SU-DHL-6 (cell line): ENCODE data around the gene ASCL2.

Source experiments
- H2AFZ ChIP-seq: fragments of 200-600 bp; sonication (generic); 2 replicates; pipeline ENCODE4 v1.6.1; 2014; ENCODE audit warnings: low read depth, mild to moderate bottlenecking, moderate library complexity, mixed read lengths, antibody characterized with exemption, low read length; ENCODE audit not compliant: severe bottlenecking
- H3F3A ChIP-seq: fragments of 200-600 bp; shearing (Covaris generic); 2 replicates; pipeline ENCODE4 v1.6.0; 2016; ENCODE audit warnings: antibody characterized with exemption, mild to moderate bottlenecking; ENCODE audit not compliant: insufficient read depth
- H3K27ac ChIP-seq: fragments of 200-600 bp; sonication (generic); 2 replicates; pipeline ENCODE4 v1.5.1; 2016; ENCODE audit warnings: low read depth, mild to moderate bottlenecking, low read length, moderate library complexity, mixed read lengths
- H3K27me3 ChIP-seq: fragments of 200-600 bp; sonication (generic), shearing (Covaris generic); 2 replicates; pipeline ENCODE4 v1.6.0; 2014; ENCODE audit warnings: mild to moderate bottlenecking, low read length
- H3K36me3 ChIP-seq: fragments of 200-600 bp; sonication (generic); 2 replicates; pipeline ENCODE4 v1.6.1; 2014; ENCODE audit warnings: mild to moderate bottlenecking, low read length, mixed read lengths
- H3K4me2 ChIP-seq: fragments of 300-600, 200-600 bp; shearing (Covaris generic), sonication (generic); 2 replicates; pipeline ENCODE4 v1.6.0; 2014; ENCODE audit warnings: low read length, low read depth, mild to moderate bottlenecking; ENCODE audit not compliant: poor library complexity, severe bottlenecking
- H3K4me3 ChIP-seq: fragments of 200-600 bp; sonication (generic); 2 replicates; pipeline ENCODE4 v1.5.1; 2014; ENCODE audit warnings: antibody characterized with exemption, low read length, mild to moderate bottlenecking, mixed read lengths; ENCODE audit not compliant: insufficient read depth, poor library complexity, severe bottlenecking
- H3K79me2 ChIP-seq: fragments of 200-600 bp; sonication (generic); 2 replicates; pipeline ENCODE4 v1.6.1; 2014; ENCODE audit warnings: mild to moderate bottlenecking, low read length, moderate library complexity; ENCODE audit not compliant: insufficient read depth
- H3K9ac ChIP-seq: fragments of 200-600 bp; sonication (generic); 2 replicates; pipeline ENCODE4 v1.7.0; 2014; ENCODE audit warnings: mild to moderate bottlenecking, low read length
- H3K9me2 ChIP-seq: fragments of 200-600 bp; sonication (generic); replicated peaks from 2 replicates; pipeline ENCODE4 v1.6.1; 2014; ENCODE audit warnings: low read length; ENCODE audit not compliant: insufficient read depth
- H3K9me3 ChIP-seq: fragments of 200-600 bp; sonication (generic); 2 replicates; pipeline ENCODE4 v1.6.1; 2014; ENCODE audit warnings: low read length, mixed read lengths; ENCODE audit not compliant: insufficient read depth
- H4K20me1 ChIP-seq: fragments of 200-600 bp; sonication (generic); 2 replicates; pipeline ENCODE4 v1.6.1; 2014; ENCODE audit warnings: low read depth, mild to moderate bottlenecking, antibody characterized with exemption, low read length, moderate library complexity, mixed read lengths
- EZH2phosphoT487 ChIP-seq: fragments of 200-600 bp; sonication (generic), shearing (Covaris generic); conservative IDR thresholded peaks from 2 replicates; pipeline ENCODE4 v1.6.1; 2018; ENCODE audit warnings: mild to moderate bottlenecking, antibody characterized with exemption, low read length, moderate library complexity, mixed read lengths
- TF ChIP-seq, protein P1 (sequence below): fragments of 200-600 bp; sonication (generic); IDR thresholded peaks from one replicate; pipeline ENCODE4 v1.5.1; 2017; ENCODE audit warnings: antibody characterized with exemption, mild to moderate bottlenecking, low read length, moderate library complexity; ENCODE audit not compliant: insufficient read depth, poor library complexity, severe bottlenecking

Gene ASCL2

DNA sequence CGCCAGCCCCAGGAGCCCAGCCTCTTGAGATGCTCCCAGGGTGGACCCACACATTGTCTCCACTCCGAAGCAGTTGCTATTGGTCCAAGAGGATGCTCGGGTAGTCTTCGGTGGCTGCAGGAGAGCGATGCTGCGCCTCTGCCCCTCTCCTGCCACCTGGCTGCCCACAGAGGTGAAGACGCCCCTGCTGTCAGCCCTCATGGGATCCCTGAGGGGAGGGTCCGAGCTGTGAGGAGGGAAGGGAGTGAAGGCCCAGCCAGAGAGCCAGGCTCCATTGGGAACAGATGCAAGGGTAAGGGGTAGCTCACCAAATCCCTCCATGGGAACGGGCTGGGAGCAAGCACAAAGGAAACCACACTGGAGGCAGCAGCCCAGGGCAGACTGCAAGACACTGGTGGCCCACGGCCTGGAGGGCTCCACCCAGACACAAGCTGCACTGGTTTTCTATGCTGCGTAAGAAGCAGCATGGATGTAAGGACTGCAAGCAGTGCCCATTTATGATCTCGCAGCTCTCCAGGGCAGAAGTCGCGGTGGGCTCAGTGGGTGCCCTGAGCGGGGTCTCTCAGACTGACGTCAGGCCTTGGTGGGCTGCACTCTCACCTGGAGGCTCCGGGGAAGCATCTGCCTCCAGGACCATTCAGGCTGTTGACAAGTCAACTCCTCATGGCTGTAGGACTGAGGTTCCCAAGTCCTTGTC, 47.1 kb upstream of the ASCL2 start:
- no peaks in the 10 kb centered on the region for H3K9me3 ChIP-seq
- TF ChIP-seq, protein P1, sequence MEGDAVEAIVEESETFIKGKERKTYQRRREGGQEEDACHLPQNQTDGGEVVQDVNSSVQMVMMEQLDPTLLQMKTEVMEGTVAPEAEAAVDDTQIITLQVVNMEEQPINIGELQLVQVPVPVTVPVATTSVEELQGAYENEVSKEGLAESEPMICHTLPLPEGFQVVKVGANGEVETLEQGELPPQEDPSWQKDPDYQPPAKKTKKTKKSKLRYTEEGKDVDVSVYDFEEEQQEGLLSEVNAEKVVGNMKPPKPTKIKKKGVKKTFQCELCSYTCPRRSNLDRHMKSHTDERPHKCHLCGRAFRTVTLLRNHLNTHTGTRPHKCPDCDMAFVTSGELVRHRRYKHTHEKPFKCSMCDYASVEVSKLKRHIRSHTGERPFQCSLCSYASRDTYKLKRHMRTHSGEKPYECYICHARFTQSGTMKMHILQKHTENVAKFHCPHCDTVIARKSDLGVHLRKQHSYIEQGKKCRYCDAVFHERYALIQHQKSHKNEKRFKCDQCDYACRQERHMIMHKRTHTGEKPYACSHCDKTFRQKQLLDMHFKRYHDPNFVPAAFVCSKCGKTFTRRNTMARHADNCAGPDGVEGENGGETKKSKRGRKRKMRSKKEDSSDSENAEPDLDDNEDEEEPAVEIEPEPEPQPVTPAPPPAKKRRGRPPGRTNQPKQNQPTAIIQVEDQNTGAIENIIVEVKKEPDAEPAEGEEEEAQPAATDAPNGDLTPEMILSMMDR = no peak
- TF ChIP-seq EZH2phosphoT487 = no peak
- no peak overlapping the region for H3K9ac ChIP-seq
- H2AFZ ChIP-seq = no peak overlapping the region
- H4K20me1 ChIP-seq = no peaks in the 10 kb centered on the region
- H3K4me3 ChIP-seq = no peak overlapping the region
- no peaks in the 10 kb centered on the region for H3F3A ChIP-seq
- H3K9me2 ChIP-seq = no peaks in the 10 kb centered on the region
- no peak overlapping the region for H3K4me2 ChIP-seq
- H3K79me2 ChIP-seq = no peaks in the 10 kb centered on the region
- no peak overlapping the region for H3K27ac ChIP-seq
- H3K27me3 ChIP-seq = no peaks in the 10 kb centered on the region
- no peaks in the 10 kb centered on the region for H3K36me3 ChIP-seq

DNA sequence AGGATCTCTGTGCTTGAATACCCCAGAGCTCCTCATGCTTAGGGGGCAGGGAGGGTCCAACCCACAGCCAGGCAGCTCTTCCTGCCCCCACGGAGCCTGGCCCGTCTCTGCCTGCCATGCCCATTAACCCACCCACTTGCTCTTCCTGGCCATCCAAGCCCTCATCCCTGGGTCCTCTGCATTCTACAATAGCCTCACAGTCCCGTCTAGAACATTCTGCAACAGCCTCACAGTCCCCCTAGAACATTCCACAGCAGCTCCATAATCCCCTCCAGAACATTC, 46.5 kb upstream of the ASCL2 start:
- Histone ChIP-seq H3K4me3 (no peak overlapping the region), H3K4me2 (no peak overlapping the region), H3K9me3 (no peaks in the 10 kb centered on the region), H3K27ac (no peak overlapping the region), H3K27me3 (no peaks in the 10 kb centered on the region), H3K9ac (no peak overlapping the region), H3K79me2 (no peaks in the 10 kb centered on the region), H3K9me2 (no peaks in the 10 kb centered on the region), H2AFZ (no peak overlapping the region), H4K20me1 (no peaks in the 10 kb centered on the region), H3F3A (no peaks in the 10 kb centered on the region), H3K36me3 (no peaks in the 10 kb centered on the region)
- no peak for TF ChIP-seq EZH2phosphoT487
- TF ChIP-seq, protein P1 = no peak

DNA sequence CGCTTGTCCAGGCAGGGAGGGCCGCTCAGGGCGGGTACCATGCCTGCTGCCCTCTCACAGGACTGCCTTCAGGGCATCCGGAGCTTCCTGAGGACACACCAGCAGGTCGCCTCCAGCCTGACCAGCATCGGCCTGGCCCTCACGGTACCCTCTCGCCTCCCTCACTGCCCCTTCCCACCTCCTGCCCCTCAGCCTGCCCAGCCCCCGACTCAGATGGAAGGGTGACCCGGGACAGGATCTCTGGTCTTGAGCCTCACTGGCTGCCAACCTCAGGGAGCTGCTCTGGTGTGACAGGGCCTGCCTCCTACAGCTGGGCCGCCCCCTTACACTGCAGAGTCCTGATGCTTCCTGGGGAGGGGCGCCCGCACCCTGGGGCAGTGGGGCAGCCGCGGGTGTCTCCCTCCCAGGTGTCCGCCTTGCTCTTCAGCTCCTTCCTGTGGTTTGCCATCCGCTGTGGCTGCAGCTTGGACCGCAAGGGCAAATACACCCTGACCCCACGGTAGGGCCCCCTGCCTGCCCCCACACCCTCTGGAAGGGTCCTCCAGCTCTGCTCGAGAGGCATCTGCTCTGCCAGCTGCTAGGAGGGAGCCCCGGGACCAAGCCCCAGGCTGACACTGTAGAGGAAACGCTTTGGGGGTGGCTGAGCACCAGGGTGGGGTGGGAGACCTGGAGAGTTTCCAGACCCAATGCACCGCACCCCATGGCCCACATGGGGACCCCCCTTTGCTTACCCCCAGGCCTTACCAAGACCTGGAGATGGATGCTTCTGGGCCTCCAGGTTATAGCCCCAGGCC, 46.0 kb upstream of the ASCL2 start:
- Histone ChIP-seq H2AFZ (no peak overlapping the region), H3K9me3 (no peaks in the 10 kb centered on the region), H3K27ac (no peak overlapping the region), H3K4me2 (no peak overlapping the region), H3K27me3 (no peaks in the 10 kb centered on the region), H3K9ac (no peak overlapping the region), H3K79me2 (no peaks in the 10 kb centered on the region), H3F3A (no peaks in the 10 kb centered on the region), H3K4me3 (no peak overlapping the region), H3K9me2 (no peaks in the 10 kb centered on the region), H4K20me1 (no peaks in the 10 kb centered on the region), H3K36me3 (no peaks in the 10 kb centered on the region)
- TF ChIP-seq EZH2phosphoT487 = no peak
- TF ChIP-seq, protein P1 = no peak
